ENCODE data around the gene ITCH.

Gene ITCH

DNA sequence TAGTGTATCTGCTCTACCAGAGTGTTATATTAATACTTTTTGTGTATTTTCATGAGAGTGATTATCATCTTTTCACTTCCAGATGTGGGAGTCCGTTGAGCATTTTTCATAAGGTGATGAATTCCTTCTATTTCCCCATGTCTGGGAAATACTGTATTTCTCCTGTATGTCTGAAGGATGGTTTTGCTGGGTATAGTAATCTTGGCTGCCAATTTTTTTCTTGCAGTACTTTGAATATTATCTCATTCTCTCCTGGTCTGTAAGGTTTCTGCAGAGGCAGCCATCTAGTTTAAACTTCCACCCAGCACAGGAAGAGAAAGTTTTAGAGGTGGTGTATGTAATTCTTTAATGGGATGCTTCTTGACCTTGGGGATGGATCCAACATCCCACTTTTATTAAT, 137.8 kb downstream of the ITCH start:
- TF ChIP-seq, protein P1, sequence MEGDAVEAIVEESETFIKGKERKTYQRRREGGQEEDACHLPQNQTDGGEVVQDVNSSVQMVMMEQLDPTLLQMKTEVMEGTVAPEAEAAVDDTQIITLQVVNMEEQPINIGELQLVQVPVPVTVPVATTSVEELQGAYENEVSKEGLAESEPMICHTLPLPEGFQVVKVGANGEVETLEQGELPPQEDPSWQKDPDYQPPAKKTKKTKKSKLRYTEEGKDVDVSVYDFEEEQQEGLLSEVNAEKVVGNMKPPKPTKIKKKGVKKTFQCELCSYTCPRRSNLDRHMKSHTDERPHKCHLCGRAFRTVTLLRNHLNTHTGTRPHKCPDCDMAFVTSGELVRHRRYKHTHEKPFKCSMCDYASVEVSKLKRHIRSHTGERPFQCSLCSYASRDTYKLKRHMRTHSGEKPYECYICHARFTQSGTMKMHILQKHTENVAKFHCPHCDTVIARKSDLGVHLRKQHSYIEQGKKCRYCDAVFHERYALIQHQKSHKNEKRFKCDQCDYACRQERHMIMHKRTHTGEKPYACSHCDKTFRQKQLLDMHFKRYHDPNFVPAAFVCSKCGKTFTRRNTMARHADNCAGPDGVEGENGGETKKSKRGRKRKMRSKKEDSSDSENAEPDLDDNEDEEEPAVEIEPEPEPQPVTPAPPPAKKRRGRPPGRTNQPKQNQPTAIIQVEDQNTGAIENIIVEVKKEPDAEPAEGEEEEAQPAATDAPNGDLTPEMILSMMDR (IDR thresholded peaks at IDR 0.05; ENCODE audit: low read depth, low read length) = no peak
- no peak for TF ChIP-seq EZH2phosphoT487 (IDR thresholded peaks at IDR 0.05; ENCODE audit: low read depth)
- peaks cover 4% of the 10 kb centered on the region; the same call in 1 of the 2 replicates for H3K9me3 ChIP-seq (ENCODE audit: insufficient read depth, low read length)
- H3K27ac ChIP-seq (ENCODE audit: low read length) = no peak overlapping the region
- no peaks in the 10 kb centered on the region for H3K27me3 ChIP-seq (ENCODE audit: low read depth, low read length)
- H3K4me1 ChIP-seq (ENCODE audit: low read length) = no peaks in the 10 kb centered on the region
- H2AFZ ChIP-seq (ENCODE audit: low read depth, low read length) = no peak overlapping the region
- H3K36me3 ChIP-seq (replicated peaks; ENCODE audit: low read depth, low read length) = peaks cover 27% of the 10 kb centered on the region
- H3K4me3 ChIP-seq (ENCODE audit: low read length) = no peak overlapping the region
- no peak overlapping the region for H3K9ac ChIP-seq (ENCODE audit: low read length)
- H3K4me2 ChIP-seq (ENCODE audit: low read length) = no peak overlapping the region
- no peaks in the 10 kb centered on the region for H4K20me1 ChIP-seq (ENCODE audit: insufficient read depth, low read length)
- H3K79me2 ChIP-seq (ENCODE audit: low read length) = no peaks in the 10 kb centered on the region

DNA sequence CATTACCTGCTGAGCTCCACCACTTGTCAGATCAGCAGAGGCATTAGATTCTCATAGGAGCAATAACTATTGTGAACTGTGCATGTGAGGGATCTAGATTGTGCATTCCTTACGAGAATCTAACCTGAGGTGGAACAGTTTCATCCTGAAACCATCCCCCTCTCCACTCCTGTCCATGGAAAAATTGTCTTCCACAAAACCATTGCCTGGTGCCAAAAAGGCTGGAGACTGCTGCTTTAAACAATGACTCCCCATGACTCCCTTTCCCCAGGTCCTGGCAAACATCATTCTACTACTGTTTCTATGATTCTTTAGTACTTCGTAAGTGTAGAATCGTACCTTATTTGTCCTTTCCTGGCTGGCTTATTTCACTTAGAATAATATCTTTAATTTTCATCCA, 143.4 kb downstream of the ITCH start:
- Histone ChIP-seq H3K9me3 (ENCODE audit: insufficient read depth, low read length) (no peaks in the 10 kb centered on the region), H3K4me1 (ENCODE audit: low read length) (no peaks in the 10 kb centered on the region), H3K4me3 (ENCODE audit: low read length) (no peak overlapping the region), H4K20me1 (ENCODE audit: insufficient read depth, low read length) (no peaks in the 10 kb centered on the region), H3K27me3 (ENCODE audit: low read depth, low read length) (no peaks in the 10 kb centered on the region), H3K36me3 (replicated peaks; ENCODE audit: low read depth, low read length) (peaks cover 18% of the 10 kb centered on the region), H3K27ac (ENCODE audit: low read length) (no peak overlapping the region), H3K79me2 (ENCODE audit: low read length) (no peaks in the 10 kb centered on the region), H2AFZ (ENCODE audit: low read depth, low read length) (no peak overlapping the region), H3K4me2 (ENCODE audit: low read length) (no peak overlapping the region), H3K9ac (ENCODE audit: low read length) (no peak overlapping the region)
- TF ChIP-seq, protein P1 (IDR thresholded peaks at IDR 0.05; ENCODE audit: low read depth, low read length) = no peak
- TF ChIP-seq EZH2phosphoT487 (IDR thresholded peaks at IDR 0.05; ENCODE audit: low read depth) = no peak

DNA sequence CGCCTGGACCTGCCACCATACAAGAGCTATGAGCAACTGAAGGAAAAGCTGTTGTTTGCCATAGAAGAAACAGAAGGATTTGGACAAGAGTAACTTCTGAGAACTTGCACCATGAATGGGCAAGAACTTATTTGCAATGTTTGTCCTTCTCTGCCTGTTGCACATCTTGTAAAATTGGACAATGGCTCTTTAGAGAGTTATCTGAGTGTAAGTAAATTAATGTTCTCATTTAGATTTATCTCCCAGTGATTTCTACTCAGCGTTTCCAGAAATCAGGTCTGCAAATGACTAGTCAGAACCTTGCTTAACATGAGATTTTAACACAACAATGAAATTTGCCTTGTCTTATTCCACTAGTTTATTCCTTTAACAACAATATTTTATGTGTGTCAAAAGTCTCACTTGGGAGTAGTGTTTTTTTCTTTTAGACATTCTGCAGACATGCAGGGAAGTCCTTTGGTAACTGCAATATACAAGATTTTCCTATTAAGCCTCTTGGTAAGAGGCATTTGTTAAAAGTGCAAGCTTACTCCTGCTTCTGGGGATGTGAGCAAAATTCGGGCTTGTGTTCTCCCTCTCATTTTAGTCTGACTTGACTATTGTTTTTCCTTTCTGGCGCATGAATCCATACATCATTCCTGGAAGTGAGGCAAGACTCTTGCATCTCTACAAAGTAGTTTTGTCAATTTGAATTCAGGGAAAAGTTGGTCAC, 144.8 kb downstream of the ITCH start:
- Histone ChIP-seq H3K4me1 (ENCODE audit: low read length) (no peaks in the 10 kb centered on the region), H3K36me3 (replicated peaks; ENCODE audit: low read depth, low read length) (peaks cover 14% of the 10 kb centered on the region), H4K20me1 (ENCODE audit: insufficient read depth, low read length) (no peaks in the 10 kb centered on the region), H3K79me2 (ENCODE audit: low read length) (no peaks in the 10 kb centered on the region), H3K27me3 (ENCODE audit: low read depth, low read length) (no peaks in the 10 kb centered on the region), H3K4me3 (ENCODE audit: low read length) (no peak overlapping the region), H3K27ac (ENCODE audit: low read length) (no peak overlapping the region), H3K4me2 (ENCODE audit: low read length) (no peak overlapping the region), H2AFZ (ENCODE audit: low read depth, low read length) (no peak overlapping the region), H3K9ac (ENCODE audit: low read length) (no peak overlapping the region), H3K9me3 (ENCODE audit: insufficient read depth, low read length) (no peaks in the 10 kb centered on the region)
- no peak for TF ChIP-seq EZH2phosphoT487 (IDR thresholded peaks at IDR 0.05; ENCODE audit: low read depth)
- TF ChIP-seq, protein P1 (IDR thresholded peaks at IDR 0.05; ENCODE audit: low read depth, low read length) = no peak

DNA sequence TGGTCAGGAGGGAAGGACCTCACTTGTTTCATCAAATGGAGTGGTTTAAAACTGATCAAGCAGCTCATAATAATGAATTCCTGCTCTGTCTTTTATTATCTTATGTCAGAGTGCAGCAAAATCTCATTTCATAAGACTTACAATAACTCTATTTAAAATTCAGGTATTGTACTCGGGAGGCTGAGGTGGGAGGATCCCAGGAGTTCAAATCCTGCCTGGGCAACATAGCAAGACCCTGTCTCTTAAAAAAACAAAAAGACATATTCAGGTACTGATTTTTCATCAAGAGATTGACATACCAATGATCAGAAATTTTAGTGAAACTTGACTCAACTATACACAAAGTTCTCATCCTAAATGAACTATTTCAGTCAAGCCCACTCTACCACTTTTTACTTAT, 147.5 kb downstream of the ITCH start:
- Histone ChIP-seq H3K79me2 (ENCODE audit: low read length) (no peaks in the 10 kb centered on the region), H3K9me3 (ENCODE audit: insufficient read depth, low read length) (no peaks in the 10 kb centered on the region), H3K4me3 (ENCODE audit: low read length) (no peak overlapping the region), H4K20me1 (ENCODE audit: insufficient read depth, low read length) (no peaks in the 10 kb centered on the region), H3K27ac (ENCODE audit: low read length) (no peak overlapping the region), H3K27me3 (ENCODE audit: low read depth, low read length) (no peaks in the 10 kb centered on the region), H3K9ac (ENCODE audit: low read length) (no peak overlapping the region), H2AFZ (ENCODE audit: low read depth, low read length) (no peak overlapping the region), H3K4me1 (ENCODE audit: low read length) (peaks cover 7% of the 10 kb centered on the region), H3K36me3 (replicated peaks; ENCODE audit: low read depth, low read length) (peaks cover 14% of the 10 kb centered on the region), H3K4me2 (ENCODE audit: low read length) (no peak overlapping the region)
- TF ChIP-seq, protein P1 (IDR thresholded peaks at IDR 0.05; ENCODE audit: low read depth, low read length) = no peak
